ENCODE measurements around the gene ETFA.

Gene ETFA

GRCh38 chr15:76179023-76179422 lies 132.2 kb downstream of the ETFA start:
- H2AFZ ChIP-seq (ENCODE audit: low read depth), result no peak overlapping the region
- no peaks in the 10 kb centered on the region for H4K20me1 ChIP-seq (ENCODE audit: insufficient read depth)
- H3K27me3 ChIP-seq (ENCODE audit: insufficient read depth, low read depth), result no peaks in the 10 kb centered on the region
- H3K4me3 ChIP-seq (IDR thresholded peaks at IDR 0.05; ENCODE audit: insufficient read depth, low read depth, low read length), result no peak overlapping the region
- no peaks in the 10 kb centered on the region for H3K79me2 ChIP-seq (ENCODE audit: insufficient read depth, low read depth)
- no peaks in the 10 kb centered on the region for H3K4me1 ChIP-seq (ENCODE audit: low read depth, poor library complexity, severe bottlenecking)
- TF ChIP-seq CTCF (conservative IDR thresholded peaks at IDR 0.05; ENCODE audit: low read depth, low read length), result no peak
- H3K27ac ChIP-seq, result no peak overlapping the region
- H3K9ac ChIP-seq, result no peak overlapping the region
- H3K4me2 ChIP-seq, result no peak overlapping the region
- no peaks in the 10 kb centered on the region for H3K36me3 ChIP-seq (ENCODE audit: insufficient read depth)

GRCh38 chr15:76178296-76179000 lies 132.8 kb downstream of the ETFA start:
- Histone ChIP-seq H3K4me3 (IDR thresholded peaks at IDR 0.05; ENCODE audit: insufficient read depth, low read depth, low read length) (no peak overlapping the region), H3K9ac (no peak overlapping the region), H3K4me2 (no peak overlapping the region), H3K27me3 (ENCODE audit: insufficient read depth, low read depth) (no peaks in the 10 kb centered on the region), H3K79me2 (ENCODE audit: insufficient read depth, low read depth) (no peaks in the 10 kb centered on the region), H3K4me1 (ENCODE audit: low read depth, poor library complexity, severe bottlenecking) (no peaks in the 10 kb centered on the region), H3K36me3 (ENCODE audit: insufficient read depth) (no peaks in the 10 kb centered on the region), H3K27ac (no peak overlapping the region), H4K20me1 (ENCODE audit: insufficient read depth) (no peaks in the 10 kb centered on the region), H2AFZ (ENCODE audit: low read depth) (no peak overlapping the region)
- no peak for TF ChIP-seq CTCF (conservative IDR thresholded peaks at IDR 0.05; ENCODE audit: low read depth, low read length)

GRCh38 chr15:76177491-76178040 lies 133.7 kb downstream of the ETFA start:
- H3K9ac ChIP-seq, result no peak overlapping the region
- no peak overlapping the region for H3K4me3 ChIP-seq (IDR thresholded peaks at IDR 0.05; ENCODE audit: insufficient read depth, low read depth, low read length)
- H3K27ac ChIP-seq, result no peak overlapping the region
- no peaks in the 10 kb centered on the region for H3K79me2 ChIP-seq (ENCODE audit: insufficient read depth, low read depth)
- H4K20me1 ChIP-seq (ENCODE audit: insufficient read depth), result no peaks in the 10 kb centered on the region
- H3K4me2 ChIP-seq, result no peak overlapping the region
- no peak overlapping the region for H2AFZ ChIP-seq (ENCODE audit: low read depth)
- no peaks in the 10 kb centered on the region for H3K27me3 ChIP-seq (ENCODE audit: insufficient read depth, low read depth)
- no peak for TF ChIP-seq CTCF (conservative IDR thresholded peaks at IDR 0.05; ENCODE audit: low read depth, low read length)
- no peaks in the 10 kb centered on the region for H3K36me3 ChIP-seq (ENCODE audit: insufficient read depth)
- H3K4me1 ChIP-seq (ENCODE audit: low read depth, poor library complexity, severe bottlenecking), result no peaks in the 10 kb centered on the region

GRCh38 chr15:76176487-76177085 lies 134.7 kb downstream of the ETFA start:
- no peaks in the 10 kb centered on the region for H4K20me1 ChIP-seq (ENCODE audit: insufficient read depth)
- no peak overlapping the region for H3K9ac ChIP-seq
- no peaks in the 10 kb centered on the region for H3K79me2 ChIP-seq (ENCODE audit: insufficient read depth, low read depth)
- no peaks in the 10 kb centered on the region for H3K4me1 ChIP-seq (ENCODE audit: low read depth, poor library complexity, severe bottlenecking)
- H3K36me3 ChIP-seq (ENCODE audit: insufficient read depth), result no peaks in the 10 kb centered on the region
- no peak overlapping the region for H3K27ac ChIP-seq
- H3K27me3 ChIP-seq (ENCODE audit: insufficient read depth, low read depth), result no peaks in the 10 kb centered on the region
- TF ChIP-seq CTCF (conservative IDR thresholded peaks at IDR 0.05; ENCODE audit: low read depth, low read length), result no peak
- H3K4me2 ChIP-seq, result no peak overlapping the region
- H3K4me3 ChIP-seq (IDR thresholded peaks at IDR 0.05; ENCODE audit: insufficient read depth, low read depth, low read length), result no peak overlapping the region
- no peak overlapping the region for H2AFZ ChIP-seq (ENCODE audit: low read depth)

Measured in KMS-11 (cell line).